ENCODE data around the gene TFDP2. TPM values are rescaled to one million over a fixed set of nuclear protein-coding genes. Genes with fewer than 3 reads are reported as not detected.

Gene TFDP2
- total and polyA plus RNA-seq, 11 donors: 18.3 to 80.9 (median 52.2) TPM

- intact Hi-C loops (cut with DNase I): no loop called here
- ATAC-seq (no peak), DNase-seq (no peak)
- Histone ChIP-seq H3K4me3 (no peak overlapping the region), H3K27ac (no peak overlapping the region), H3K36me3 (peaks cover 0 to 11% (median 0%) of the 10 kb centered on the region in 9 donors), H3K27me3 (no peaks in the 10 kb centered on the region), H3K4me1 (no peaks in the 10 kb centered on the region), H3K9me3 (no peaks in the 10 kb centered on the region)
- no peak for TF ChIP-seq CTCF (IDR thresholded peaks at IDR 0.05)
- TF ChIP-seq POLR2A (IDR thresholded peaks at IDR 0.05): no peak
- WGBS, 4 donors: 89 to 99% (median 98%) methylated on average over 3 of the region's 3 CpGs
These were observed 146.1 kb downstream of the TFDP2 start for GRCh38 chr3:142003291-142003690.

- 93 to 100% (median 97%) methylated on average over 2 of the region's 2 CpGs for WGBS, 4 donors
- Histone ChIP-seq H3K27ac (no peak overlapping the region), H3K36me3 (peaks cover 0 to 11% (median 0%) of the 10 kb centered on the region in 9 donors), H3K4me3 (no peak overlapping the region), H3K9me3 (no peaks in the 10 kb centered on the region), H3K27me3 (no peaks in the 10 kb centered on the region), H3K4me1 (peaks cover 0 to 5% (median 0%) of the 10 kb centered on the region in 12 donors)
- TF ChIP-seq CTCF (IDR thresholded peaks at IDR 0.05) (no peak), POLR2A (IDR thresholded peaks at IDR 0.05) (no peak)
- DNase-seq (no peak), ATAC-seq (no peak)
- intact Hi-C loops (cut with DNase I): no loop called here
These were observed 148.9 kb downstream of the TFDP2 start for GRCh38 chr3:142000325-142000870.

GRCh38 chr3:141998669-141999290 lies 150.6 kb downstream of the TFDP2 start:
- intact Hi-C loops (cut with DNase I): no loop called here
- ATAC-seq (no peak), DNase-seq (no peak)
- TF ChIP-seq CTCF (IDR thresholded peaks at IDR 0.05) (peak in 8 of 12 donors; percentile 15 to 38 (median 30)), POLR2A (IDR thresholded peaks at IDR 0.05) (no peak)
- Histone ChIP-seq H3K4me1 (peaks cover 0 to 10% (median 0%) of the 10 kb centered on the region in 12 donors), H3K27ac (no peak overlapping the region), H3K4me3 (no peak overlapping the region), H3K27me3 (no peaks in the 10 kb centered on the region), H3K36me3 (peaks cover 0 to under 1% (median 0%) of the 10 kb centered on the region in 9 donors), H3K9me3 (no peaks in the 10 kb centered on the region)
- WGBS, 4 donors: 66 to 82% (median 76%) methylated on average over 4 of the region's 4 CpGs

- ATAC-seq (no peak), DNase-seq (no peak)
- TF ChIP-seq CTCF (IDR thresholded peaks at IDR 0.05) (no peak), POLR2A (IDR thresholded peaks at IDR 0.05) (no peak)
These were observed 152.9 kb downstream of the TFDP2 start for GRCh38 chr3:141996437-141996836.

More at GRCh38 chr3:141996437-141996836, 152.9 kb downstream of the TFDP2 start:
- Histone ChIP-seq H3K27ac (no peak overlapping the region), H3K4me1 (peaks cover 0 to 10% (median 0%) of the 10 kb centered on the region in 12 donors), H3K9me3 (no peaks in the 10 kb centered on the region), H3K4me3 (no peak overlapping the region), H3K27me3 (no peaks in the 10 kb centered on the region), H3K36me3 (peaks cover 0 to 7% (median 0%) of the 10 kb centered on the region in 9 donors)
- intact Hi-C loops (cut with DNase I): no loop called here
